ENCODE measurements around the gene KPTN. TPM values are rescaled to one million over a fixed set of nuclear protein-coding genes. Genes with fewer than 3 reads are reported as not detected.

Gene KPTN
- total RNA-seq, 1 experiment from 2014 or later, result 9.9 TPM

DNA sequence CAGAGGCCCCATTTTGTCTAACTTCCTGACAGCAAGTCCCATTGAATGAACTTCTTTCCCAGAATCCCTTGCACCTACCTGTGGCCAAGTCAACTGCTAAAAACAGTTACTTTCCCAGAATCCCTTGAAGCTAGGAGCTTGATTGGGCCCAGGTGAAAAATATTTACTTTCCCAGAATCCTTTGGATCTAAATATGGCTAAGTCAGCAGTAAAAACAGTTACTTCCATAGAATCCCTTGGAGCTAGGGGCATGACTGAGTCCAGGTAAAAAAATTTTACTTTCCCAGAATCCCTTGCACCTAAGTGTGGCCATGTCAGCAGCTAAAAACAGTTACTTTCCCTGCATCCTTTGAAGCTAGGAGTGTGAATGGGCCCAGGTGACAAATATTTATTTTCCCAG, 51.5 kb downstream of the KPTN start:
- peaks cover 24% of the 10 kb centered on the region for H3K27me3 ChIP-seq (ENCODE audit: control insufficient read depth, insufficient read depth, low read length)

DNA sequence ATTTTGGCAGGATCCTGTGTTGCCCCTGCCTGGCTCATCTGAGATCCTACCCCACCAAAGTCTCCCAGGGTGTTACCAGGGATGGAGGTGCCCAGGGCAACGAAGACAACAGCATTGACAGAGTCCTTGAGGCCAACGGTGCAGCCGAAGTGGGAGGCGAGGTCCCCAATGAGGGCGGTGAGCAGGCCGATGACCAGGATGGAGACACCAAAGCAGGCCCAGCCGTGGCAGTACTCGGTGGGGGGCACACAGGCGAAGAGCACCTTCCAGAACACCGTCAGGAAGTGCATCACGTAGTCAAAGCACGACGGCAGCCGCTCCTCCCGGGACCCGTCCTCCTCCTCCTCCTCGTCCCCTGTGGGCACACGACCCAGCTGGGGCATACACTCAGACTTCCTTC, 51.9 kb downstream of the KPTN start:
- H3K27me3 ChIP-seq (ENCODE audit: control insufficient read depth, insufficient read depth, low read length), result peaks cover 24% of the 10 kb centered on the region
- no peaks in the 10 kb centered on the region for H3K36me3 ChIP-seq (replicated peaks; ENCODE audit: control insufficient read depth, insufficient read depth, low read length)
- no peak for DNase-seq
- no peak overlapping the region for H3K4me3 ChIP-seq (ENCODE audit: insufficient read depth, low read depth, low read length)

More for the DNA sequence above, 51.5 kb downstream of the KPTN start:
- Histone ChIP-seq H3K4me3 (ENCODE audit: insufficient read depth, low read depth, low read length) (no peak overlapping the region), H3K36me3 (replicated peaks; ENCODE audit: control insufficient read depth, insufficient read depth, low read length) (no peaks in the 10 kb centered on the region)
- DNase-seq, result no peak

DNA sequence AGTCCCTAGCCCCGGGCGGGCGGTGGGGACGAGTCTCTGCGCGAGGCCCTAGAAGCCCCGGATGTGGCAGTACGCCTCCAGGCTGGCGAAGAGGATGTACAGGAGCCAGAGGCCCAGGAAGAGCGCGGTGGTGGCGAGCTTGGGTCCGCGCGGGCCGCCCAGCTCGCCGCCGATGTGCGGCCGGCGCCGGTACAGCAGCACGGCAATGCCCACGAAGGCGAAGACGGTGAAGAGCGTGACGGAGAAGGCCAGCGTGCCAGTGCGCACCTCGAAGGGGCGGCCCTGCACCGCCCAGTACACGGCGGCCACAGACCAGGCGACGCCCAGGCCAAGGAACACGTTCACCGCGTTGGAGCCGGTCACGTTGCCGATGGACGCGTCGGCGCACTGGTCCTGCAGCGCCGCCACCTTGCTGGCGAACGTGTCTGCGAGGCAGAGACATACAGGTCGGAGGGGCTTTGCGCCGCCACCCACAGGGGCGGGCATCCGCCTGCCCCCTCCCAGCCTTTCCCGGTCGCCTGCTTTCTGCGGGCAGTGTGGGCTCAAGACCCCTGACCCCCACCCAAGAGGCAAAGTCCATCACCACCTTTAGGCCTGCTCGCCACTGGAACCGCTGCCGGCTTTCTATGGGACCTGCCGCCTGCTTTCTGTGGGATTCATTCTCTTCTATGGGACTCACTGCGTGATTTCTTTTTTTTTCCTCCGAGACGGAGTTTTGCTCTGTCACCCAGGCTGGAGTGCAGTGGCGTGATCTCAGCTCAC, 53.8 kb downstream of the KPTN start:
- Histone ChIP-seq H3K36me3 (replicated peaks; ENCODE audit: control insufficient read depth, insufficient read depth, low read length) (no peaks in the 10 kb centered on the region), H3K27me3 (ENCODE audit: control insufficient read depth, insufficient read depth, low read length) (peaks cover 27% of the 10 kb centered on the region), H3K4me3 (ENCODE audit: insufficient read depth, low read depth, low read length) (peak overlapping the region; percentile 43)
- peak; percentile 81 for DNase-seq

DNA sequence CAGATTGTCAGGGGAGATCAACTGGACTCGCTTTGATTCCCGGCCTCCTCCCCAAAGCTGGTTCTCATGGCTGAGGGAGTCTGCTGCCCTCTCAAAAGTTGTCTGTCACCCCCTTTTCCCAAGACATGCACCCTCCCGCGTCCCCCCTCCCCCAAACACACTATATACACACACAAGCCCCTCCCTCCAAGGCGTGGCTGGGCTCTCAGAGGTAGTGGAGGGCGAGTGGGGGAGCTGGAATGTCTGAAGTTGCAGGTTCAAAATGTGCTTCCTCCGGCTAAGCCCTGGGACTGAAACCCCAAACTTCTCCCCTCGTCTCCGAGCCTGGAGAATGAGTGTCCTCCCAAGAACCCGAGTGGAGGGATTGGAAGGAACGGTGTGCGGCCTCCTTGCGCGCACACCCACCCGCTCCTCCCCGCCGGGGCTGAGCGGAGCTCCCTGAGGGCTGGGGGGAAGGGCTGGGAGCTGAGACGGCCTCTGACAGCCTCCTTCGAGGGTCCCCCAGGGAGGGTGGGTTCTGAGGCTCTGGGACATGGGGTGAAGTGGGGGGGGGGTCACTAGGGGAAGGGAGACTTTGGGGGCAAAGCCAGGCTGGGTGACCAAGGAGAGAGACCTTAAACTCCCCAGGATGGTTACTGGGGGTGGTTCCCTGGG, 54.8 kb downstream of the KPTN start:
- Histone ChIP-seq H3K4me3 (ENCODE audit: insufficient read depth, low read depth, low read length) (peak overlapping the region; percentile 43; the same call in 1 of the 2 replicates), H3K27me3 (ENCODE audit: control insufficient read depth, insufficient read depth, low read length) (peaks cover 27% of the 10 kb centered on the region), H3K36me3 (replicated peaks; ENCODE audit: control insufficient read depth, insufficient read depth, low read length) (no peaks in the 10 kb centered on the region)
- DNase-seq, result peak; percentile 69

DNA sequence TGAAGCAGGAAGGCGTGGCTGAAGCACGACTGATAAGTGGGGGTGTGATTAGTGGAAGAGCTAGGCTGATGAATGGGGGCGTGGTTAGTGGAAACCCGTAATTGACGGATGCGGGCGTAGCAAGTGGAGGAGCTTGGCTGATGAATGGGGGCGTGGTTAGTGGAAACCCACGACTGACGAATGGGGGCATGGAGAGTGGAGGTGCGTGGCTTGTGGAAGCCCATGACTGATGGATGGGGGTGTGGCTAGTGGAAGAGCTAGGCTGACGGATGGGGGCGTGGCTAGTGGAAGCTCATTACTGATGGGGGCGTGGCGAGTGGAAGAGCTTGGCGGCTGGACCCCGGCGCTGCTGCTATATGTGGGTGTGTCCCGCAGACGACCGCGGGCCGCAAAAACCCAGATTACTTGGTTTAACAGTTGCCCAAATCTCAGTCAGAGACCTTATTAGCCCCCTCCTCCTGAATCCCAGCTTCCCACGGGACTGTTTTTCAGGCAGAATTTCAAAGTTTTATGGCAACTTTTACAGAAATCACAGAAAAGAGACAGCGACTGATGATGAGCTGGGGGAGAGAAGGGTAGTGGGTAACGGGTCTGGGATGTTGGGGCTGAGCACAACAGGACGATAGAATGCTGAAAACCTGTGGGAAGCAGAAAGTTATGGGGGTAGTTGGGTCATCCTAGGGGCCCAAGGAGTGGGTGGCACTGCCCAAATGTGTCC, 55.7 kb downstream of the KPTN start:
- Histone ChIP-seq H3K36me3 (replicated peaks; ENCODE audit: control insufficient read depth, insufficient read depth, low read length) (no peaks in the 10 kb centered on the region), H3K27me3 (ENCODE audit: control insufficient read depth, insufficient read depth, low read length) (peaks cover 35% of the 10 kb centered on the region), H3K4me3 (ENCODE audit: insufficient read depth, low read depth, low read length) (peak overlapping the region; percentile 26; the same call in 1 of the 2 replicates)
- peak; percentile 93 for DNase-seq

DNA sequence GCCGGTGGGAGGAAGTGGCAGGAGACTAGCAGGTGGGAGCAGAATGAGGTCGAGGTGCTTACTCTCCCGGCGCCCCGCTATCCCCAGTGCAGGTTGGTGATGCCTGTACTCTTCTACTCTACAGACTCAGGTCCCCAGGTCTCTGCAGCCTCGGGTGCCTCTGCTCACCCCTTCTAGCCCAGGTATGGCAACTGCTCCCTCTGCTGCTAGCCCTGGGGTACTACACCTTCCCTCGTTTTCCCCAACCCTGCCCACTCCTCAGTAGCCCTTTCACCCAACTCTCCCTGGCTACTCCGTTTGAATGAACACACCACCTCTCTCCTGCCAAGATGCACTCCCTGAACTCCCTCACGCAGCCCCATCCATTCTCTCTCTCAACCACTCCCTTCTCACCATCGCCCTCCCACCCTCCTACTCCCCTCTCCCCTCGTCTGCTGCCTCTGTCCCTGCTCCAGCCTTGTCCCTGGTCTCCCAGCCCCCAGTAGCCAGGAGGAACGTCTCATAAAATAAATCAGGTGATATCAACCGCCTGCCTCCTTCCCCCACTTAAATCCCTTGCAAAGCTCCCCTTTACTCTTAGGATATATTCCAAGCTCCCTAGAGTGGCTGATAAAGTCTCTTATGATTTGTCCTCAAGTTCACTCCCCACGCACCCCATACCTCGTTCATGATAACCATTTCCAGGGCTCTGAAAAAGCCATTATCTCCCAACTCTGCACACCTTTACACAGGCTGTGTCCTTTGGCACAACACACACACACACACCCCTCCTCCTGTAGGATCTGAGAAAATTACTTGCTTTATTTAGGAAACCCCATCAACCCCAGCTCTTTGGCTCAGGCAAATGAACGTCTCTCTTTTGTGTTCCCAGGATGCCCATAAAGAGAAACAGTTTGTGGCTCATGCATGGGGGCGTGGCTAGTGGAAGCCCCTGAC, 56.5 kb downstream of the KPTN start:
- Histone ChIP-seq H3K27me3 (ENCODE audit: control insufficient read depth, insufficient read depth, low read length) (peaks cover 44% of the 10 kb centered on the region), H3K36me3 (replicated peaks; ENCODE audit: control insufficient read depth, insufficient read depth, low read length) (no peaks in the 10 kb centered on the region), H3K4me3 (ENCODE audit: insufficient read depth, low read depth, low read length) (peak overlapping the region; percentile 26)
- DNase-seq, result peak; percentile 88

Other genes starting within 250 kb of the KPTN start
- gene CCDC9, start 227.7 kb downstream of the KPTN start, total RNA-seq (2014; rRNA removed; shearing (Covaris generic)), result 10.9 and 14.0 TPM in 2 replicates
- 2.0 and 2.9 TPM in 2 replicates for gene INAFM1, start 209.3 kb downstream of the KPTN start, total RNA-seq (2014; rRNA removed; shearing (Covaris generic))
- gene C5AR1, start 174.4 kb downstream of the KPTN start, total RNA-seq (2014; rRNA removed; shearing (Covaris generic)), result 0.17 TPM in 1 of 2 replicates, not detected in the other
- gene C5AR2, start 152.0 kb downstream of the KPTN start, total RNA-seq (2014; rRNA removed; shearing (Covaris generic)), result 0.03 TPM in 1 of 2 replicates, not detected in the other
- gene DHX34, start 134.9 kb downstream of the KPTN start, total RNA-seq (2014; rRNA removed; shearing (Covaris generic)), result 34.6 and 40.0 TPM in 2 replicates
- gene MEIS3, start 64.7 kb downstream of the KPTN start, total RNA-seq (2014; rRNA removed; shearing (Covaris generic)), result 87.0 and 134 TPM in 2 replicates
- gene SLC8A2, start 12.3 kb downstream of the KPTN start, total RNA-seq (2014; rRNA removed; shearing (Covaris generic)), result 6.7 and 10.3 TPM in 2 replicates
- 82.1 and 98.3 TPM in 2 replicates for gene NAPA, start 30.8 kb upstream of the KPTN start, total RNA-seq (2014; rRNA removed; shearing (Covaris generic))
- gene ZNF541, start 88.9 kb upstream of the KPTN start, total RNA-seq (2014; rRNA removed; shearing (Covaris generic)), result not detected in 2 replicates
- gene BICRA, start 124.9 kb upstream of the KPTN start, total RNA-seq (2014; rRNA removed; shearing (Covaris generic)), result 3.4 and 8.5 TPM in 2 replicates
- 6.2 and 7.5 TPM in 2 replicates for gene EHD2, start 229.2 kb upstream of the KPTN start, total RNA-seq (2014; rRNA removed; shearing (Covaris generic))